GM23248 (cell line): ENCODE measurements around the gene BHLHE23.

Experiments
- EZH2 ChIP-seq: fragments of 200-600 bp; sonication (generic); IDR thresholded peaks from 2 replicates; pipeline ENCODE4 v1.6.1; 2018; ENCODE audit warnings: antibody characterized with exemption, mild to moderate bottlenecking; ENCODE audit not compliant: insufficient read depth, poor library complexity, severe bottlenecking
- EZH2phosphoT487 ChIP-seq: fragments of 200-600 bp; sonication (generic); IDR thresholded peaks from 2 replicates; pipeline ENCODE4 v1.6.1; 2018; ENCODE audit warnings: antibody characterized with exemption, moderate library complexity, mild to moderate bottlenecking, low read depth; ENCODE audit not compliant: insufficient read depth

GRCh38 chr20:62990306-62990825 is 16.4 kb downstream of the BHLHE23 start:
- TF ChIP-seq EZH2 = no peak
- no peak for TF ChIP-seq EZH2phosphoT487
